GM20431 (cell line): ENCODE measurements around the gene SYT15.
"Not testable (repeated sequence)": the region's sequence is repeated elsewhere in the genome, so short reads cannot be mapped to it uniquely, and the experiment has no call there.

Experiments used
- in situ Hi-C: fragments of 300-500 bp; cut with MseI, MboI; formaldehyde crosslinking; loops from one replicate; pipeline ENCODE4 v1.15.0; 2020; ENCODE audit warnings: low sequenced_read_pairs; ENCODE audit not compliant: unreplicated experiment

Gene SYT15

DNA sequence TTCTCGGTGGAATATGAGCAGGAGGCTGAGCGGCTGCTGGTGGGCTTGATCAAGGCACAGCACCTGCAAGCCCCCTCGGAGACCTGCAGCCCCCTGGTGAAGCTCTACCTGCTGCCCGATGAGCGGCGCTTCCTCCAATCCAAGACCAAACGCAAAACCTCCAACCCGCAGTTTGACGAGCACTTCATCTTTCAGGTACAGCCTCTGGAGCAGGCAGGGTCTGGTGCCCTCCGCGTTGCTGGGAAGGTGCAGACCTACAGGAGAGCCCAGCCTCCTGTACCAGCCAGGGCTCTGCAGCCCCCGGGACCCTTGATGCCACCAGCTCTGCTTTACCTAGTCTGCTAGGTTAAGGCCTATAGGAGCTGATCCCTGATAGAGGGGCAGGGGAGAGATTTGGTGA, 3.1 kb downstream of the SYT15 start:
- in situ Hi-C loops = not testable (repeated sequence)

DNA sequence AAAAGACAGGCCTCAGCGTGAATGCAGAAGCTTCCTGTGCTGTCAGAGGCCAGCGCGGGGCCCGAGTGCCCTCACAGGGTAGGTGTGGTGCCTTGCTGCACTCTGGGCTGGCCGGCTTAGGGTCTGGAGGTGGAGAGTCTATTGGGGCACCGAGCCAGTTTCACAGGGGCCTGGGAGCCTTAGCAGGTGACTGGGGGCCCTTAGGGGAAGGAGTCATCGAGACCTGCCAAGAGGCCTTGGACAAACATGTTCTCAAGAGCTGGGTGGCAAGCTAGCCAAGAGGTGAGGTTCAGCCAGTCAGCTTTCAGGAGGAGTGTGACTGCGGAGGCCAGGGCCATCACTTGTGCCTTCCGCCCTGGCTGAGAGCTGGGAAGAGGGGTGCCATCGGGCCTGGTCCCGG, 3.6 kb downstream of the SYT15 start:
- in situ Hi-C loops = not testable (repeated sequence)

DNA sequence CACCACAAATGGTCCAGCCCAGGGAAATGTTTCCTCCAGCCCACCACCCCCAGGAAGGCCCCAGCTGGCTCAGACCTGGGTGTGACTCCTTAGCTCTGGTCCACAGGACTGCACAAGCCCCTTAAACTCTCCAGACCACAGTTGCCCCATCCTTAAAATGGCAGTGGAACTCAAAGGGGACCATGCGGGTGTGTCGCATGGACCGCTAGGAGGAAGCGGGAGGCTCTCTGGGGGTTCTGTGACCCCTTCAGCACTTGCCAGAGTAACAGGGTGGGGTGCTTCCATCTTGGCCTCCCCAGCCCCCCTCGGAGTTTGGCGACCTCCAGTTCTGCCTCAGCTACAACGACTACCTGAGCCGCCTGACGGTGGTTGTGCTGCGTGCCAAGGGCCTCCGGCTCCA, 5.3 kb downstream of the SYT15 start:
- in situ Hi-C loops = not testable (repeated sequence)

DNA sequence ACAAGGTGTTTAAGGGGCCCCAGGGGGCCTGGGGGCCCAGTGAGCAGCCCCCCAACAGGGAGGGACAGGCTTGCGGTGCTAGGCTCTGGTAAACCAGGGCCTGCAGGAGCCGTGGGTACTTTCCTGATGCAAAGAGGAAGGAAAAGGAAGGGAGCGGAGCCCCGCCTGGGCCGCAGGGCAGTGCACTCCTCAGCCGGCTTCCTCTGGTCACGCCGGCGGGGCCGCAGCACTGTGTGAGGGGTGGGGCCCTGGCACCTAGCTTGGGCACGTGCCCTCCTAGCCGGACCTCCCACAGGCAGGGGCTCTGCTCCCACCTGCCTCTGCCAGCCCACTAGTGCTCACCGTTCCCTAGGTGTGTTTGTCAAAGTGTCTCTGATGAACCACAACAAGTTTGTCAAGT, 6.3 kb downstream of the SYT15 start:
- in situ Hi-C loops = not testable (repeated sequence)

DNA sequence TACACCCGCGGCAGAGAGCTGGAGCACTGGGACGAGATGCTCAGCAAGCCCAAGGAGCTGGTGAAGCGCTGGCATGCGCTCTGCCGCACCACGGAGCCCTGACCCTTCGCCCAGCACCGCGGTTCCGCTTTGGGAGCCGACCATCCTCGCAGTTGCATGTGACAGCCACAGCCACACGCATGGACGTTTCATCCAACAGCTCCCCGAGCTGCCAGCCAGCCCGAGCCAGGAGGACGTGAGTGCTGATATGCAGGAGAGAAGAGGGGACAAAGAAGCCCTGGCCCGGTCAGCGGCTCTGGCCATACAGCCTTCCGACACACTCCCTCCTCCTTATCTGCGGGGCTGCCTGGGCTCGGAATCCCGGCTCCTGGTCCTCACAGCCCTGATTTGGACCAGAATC, 8.6 kb downstream of the SYT15 start:
- in situ Hi-C loops = not testable (repeated sequence)

- in situ Hi-C loops = not testable (repeated sequence)
These were observed 9.3 kb downstream of the SYT15 start for GRCh38 chr10:46588221-46588620.

- in situ Hi-C loops = not testable (repeated sequence)
These were observed 10.7 kb downstream of the SYT15 start for GRCh38 chr10:46589589-46589988.

DNA sequence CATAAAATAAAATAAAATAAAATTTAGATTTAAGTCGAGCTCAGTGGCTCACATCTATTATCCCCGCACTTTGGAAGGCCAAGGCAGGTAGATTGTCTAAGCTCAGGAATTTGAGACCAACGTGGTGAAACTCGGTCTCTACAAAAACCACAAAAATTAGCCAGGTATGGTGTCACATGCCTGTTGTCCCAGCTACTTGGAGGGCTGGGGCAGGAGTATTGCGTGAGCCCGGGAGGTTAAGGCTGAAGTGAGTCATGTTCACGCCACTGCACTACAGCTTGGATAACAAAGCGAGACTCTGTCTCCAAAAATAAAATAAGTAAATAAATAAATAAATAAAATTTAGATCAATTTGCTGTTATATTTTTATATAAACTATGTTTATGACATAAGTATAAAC, 12.1 kb downstream of the SYT15 start:
- in situ Hi-C loops = not testable (repeated sequence)

DNA sequence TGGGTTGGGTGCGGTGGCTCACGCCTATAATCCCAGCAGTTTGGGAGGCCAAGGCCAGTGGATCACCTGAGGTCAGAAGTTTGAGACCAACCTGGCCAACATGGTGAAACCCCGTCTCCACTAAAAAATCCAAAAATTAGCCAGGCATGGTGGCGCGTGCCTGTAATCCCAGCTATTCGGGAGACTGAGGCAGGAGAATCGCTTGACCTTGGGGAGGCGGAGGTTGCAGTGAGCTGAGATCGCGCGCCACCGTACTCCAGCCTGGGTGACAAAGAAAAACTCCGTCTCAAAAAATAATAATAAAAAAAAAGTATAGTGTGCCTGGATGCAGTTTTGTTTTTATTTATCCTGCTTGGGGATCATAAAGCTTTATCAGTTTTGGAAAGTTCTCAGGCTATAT, 14.4 kb downstream of the SYT15 start:
- in situ Hi-C loops = not testable (repeated sequence)

DNA sequence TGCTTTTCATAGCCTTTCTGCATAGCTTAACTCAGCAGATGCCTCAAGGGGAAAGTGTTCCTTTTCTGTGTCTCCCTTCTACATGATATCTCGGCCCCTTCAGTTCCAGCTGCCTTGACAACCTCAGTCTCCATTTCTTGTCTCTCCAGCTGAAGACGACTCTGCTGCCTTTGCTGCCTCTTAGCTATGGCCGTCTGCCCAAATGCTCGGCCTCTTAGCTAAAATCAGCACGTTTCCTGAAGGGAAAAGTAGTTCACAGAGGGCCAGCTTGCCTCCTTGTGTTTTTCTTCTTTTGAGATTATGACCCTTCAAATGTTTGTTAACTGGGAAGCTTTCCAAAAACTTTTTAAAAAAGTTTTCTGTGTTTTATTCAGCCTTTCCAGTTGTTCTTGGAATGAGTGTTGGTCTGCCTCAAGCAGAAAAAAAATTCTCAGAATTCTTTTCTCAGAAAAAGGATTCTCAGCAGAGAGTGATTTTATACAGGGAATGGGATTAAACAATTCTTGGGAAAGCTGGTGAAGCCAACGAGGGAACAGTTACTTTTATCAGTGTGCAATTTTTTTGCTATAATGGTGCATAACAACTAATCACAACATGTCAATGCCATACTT, 15.6 kb downstream of the SYT15 start:
- in situ Hi-C loops = not testable (repeated sequence)

DNA sequence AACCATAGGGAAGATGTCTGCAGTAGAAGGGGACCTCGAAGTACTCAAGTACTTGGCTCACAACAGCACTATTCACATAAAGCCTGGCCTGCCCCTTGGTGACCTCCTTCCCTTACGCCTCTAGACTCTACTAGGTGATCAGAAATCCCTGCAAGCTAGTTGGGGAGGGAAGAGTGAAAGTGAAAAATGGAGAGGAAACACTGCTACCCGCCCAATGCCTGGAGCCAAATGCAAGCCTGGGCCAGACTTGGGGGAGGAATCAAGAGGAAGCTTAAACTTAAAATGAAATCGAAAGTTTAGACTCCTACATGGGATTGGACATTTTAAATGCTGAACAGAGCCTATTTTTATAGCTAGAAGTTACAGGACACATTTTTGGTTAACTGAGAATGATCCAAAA, 17.6 kb downstream of the SYT15 start:
- in situ Hi-C loops = not testable (repeated sequence)

GRCh38 chr10:46597616-46598246, 18.8 kb downstream of the SYT15 start:
- in situ Hi-C loops = not testable (repeated sequence)

DNA sequence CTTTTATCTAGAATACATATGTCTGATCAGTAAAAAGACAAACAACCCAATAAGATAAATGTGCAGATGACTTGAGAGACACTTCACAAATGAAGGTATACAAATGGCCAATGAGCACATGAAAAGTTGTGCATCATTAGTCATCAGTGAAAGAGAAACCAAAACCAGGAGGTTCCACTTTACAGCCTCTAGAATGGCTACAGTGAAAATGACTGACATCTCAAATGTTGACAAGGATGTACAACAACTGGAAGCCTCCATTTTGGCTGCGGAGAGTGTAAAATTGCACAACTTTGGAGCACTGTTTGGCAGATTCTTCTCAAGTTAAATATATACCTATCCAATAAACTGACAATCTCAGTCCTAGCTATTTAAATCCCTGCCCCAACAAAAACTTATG, 21.6 kb downstream of the SYT15 start:
- in situ Hi-C loops = not testable (repeated sequence)

GRCh38 chr10:46615540-46615939, 36.6 kb downstream of the SYT15 start:
- in situ Hi-C loops = not testable (repeated sequence)

DNA sequence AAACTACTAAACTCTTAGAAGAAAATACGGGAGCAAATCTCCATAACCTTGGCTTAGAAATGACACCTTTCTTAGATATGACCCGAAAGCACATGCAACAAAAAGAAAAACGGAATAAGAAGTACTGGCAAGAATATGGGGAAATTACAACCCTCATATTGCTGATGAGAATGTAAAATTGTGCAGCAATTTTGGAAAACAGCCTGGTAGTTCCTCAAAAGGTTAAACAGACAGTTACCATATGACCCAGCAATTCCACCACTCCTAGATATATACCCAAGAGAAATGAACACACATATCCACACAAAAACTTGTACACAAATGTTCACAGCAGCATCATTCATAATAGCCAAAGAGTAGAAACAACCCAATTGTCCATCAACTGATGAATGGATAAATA, 37.3 kb downstream of the SYT15 start:
- in situ Hi-C loops = not testable (repeated sequence)

DNA sequence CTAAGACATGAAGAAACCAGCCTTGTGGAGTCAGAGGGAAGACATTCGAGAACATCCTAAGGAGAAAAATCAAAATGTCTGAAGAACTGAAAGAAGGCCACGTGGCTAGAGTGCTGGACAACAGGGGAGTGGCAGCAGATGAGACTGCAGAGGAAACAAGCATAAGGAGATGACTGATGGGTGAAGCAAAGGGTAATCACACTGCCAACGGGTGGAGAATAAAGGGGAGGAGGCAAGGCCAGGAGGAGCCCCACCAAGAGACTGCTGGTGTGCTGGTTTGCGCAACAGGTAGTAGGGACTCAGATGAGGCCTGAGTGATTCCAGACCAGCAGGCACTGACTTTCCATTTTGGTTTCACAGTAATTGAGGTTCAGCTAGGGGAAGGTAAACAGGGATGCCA, 38.2 kb downstream of the SYT15 start:
- in situ Hi-C loops = not testable (repeated sequence)

DNA sequence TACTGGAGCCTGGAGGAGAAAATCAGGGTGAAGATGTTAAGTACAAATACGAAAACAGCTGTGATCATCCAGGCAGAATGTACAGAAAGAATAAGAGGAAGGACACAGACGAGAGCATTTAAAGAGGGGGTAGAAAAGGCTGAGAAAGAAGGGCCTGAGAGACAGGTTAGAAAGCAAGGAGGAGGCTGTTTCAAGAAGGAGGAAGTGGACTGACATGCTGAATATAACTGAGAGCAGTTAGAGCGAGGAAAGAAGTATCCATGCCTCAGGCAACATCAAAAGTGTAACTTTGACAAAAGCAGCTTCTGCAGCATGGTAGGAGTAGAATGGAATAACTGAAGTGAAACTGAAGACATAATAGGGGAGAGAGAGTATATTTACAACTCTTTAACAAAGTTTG, 39.0 kb downstream of the SYT15 start:
- in situ Hi-C loops = not testable (repeated sequence)

DNA sequence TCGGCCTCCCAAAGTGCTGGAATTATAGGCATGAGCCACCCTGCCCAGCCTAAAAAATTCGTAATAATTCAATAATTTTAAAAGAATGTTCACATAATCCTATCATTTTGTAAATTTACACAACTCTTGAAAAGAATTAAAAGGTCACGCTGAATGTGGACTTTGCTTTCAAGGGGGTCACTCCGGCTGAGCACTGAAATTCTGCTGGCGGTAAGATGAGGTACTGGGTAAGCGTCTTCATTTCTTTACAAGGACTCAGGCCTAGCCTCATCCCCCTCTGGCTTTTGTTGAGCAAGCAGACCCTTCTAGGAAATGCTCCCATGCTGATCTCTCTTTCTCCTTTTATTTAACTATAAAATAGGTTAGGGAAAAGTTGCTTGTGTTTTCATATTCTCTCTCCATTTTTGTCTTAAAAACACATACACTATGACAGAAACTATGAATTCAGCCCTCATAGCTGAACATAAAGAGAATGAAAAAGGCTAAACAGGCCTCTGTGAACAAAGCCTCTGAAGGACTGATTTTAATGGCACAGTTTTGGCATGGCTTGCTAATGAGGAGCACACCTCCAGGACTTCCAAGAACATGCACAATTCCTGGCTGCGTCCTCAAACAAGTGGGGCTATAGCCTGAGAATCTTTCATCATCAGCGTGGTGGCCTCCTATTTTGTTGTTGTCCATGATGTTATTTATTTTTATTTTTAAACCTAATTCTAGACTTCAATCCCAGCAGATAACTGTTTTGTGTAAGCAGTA, 45.1 kb downstream of the SYT15 start:
- in situ Hi-C loops = not testable (repeated sequence)

DNA sequence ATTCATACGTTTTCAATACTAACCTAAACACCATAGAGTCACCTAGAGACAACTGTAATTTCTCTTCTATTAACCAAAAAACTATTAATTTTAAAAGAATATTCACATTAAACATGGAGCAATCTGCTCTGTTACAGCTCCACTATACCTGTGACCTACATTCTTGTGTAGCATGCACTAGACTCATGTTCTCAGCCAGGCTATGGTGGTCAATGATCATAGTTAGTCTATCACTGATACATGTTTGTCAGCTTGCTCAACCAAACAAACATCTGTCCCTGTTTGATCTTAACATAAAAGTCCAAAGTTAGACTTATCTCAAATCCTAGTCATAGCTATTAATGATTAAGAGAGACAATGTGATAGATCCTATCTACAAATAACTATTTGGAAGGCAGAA, 50.9 kb downstream of the SYT15 start:
- in situ Hi-C loops = not testable (repeated sequence)

DNA sequence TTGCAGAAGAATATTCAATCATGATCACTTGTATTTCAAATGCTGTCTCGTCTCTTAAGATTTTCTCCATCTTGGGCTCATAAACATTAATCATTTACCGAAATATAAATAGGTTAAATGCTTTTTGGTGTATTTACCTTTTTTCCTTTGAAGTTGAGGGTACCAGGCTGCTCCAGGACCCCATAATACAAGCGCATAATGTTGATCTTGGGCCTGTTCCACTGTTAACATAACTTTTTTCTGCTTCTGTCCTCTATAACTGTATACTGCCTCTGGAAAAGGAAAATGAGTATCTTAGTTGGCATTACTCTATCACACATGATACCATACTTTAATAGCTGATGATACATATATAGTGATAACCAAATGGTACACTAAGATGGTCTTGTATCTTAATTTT, 51.9 kb downstream of the SYT15 start:
- in situ Hi-C loops = not testable (repeated sequence)

DNA sequence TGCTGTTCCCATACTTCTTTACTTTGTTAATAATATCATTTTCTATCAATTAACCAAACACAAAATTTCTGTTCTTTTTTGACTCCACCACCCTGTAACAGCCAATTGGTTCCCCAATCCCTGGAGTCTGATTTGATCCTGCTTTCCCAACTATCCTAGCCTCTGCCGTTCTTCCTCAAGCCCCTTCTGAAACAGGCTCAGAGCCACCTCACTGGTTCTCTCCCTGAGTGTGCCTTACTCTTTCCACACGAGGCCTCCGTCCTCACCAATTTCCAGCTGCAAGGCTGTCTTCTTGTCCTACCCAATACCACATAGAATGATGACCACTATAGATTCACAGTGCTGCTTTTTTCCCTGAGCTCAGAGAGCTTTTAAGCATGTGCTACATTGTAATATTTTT, 52.8 kb downstream of the SYT15 start:
- in situ Hi-C loops = not testable (repeated sequence)
